ENCODE data around the gene NPC1.

NPC1 gene

GRCh38 chr18:23547306-23547705 is 39.0 kb downstream of the NPC1 start:
- no peak overlapping the region for H3K4me3 ChIP-seq (ENCODE audit: severe bottlenecking)
- no peak overlapping the region for H3K27ac ChIP-seq (ENCODE audit: poor library complexity, severe bottlenecking)
- H3K27me3 ChIP-seq (ENCODE audit: insufficient read depth, poor library complexity, severe bottlenecking), result no peaks in the 10 kb centered on the region
- ATAC-seq (ENCODE audit: low read depth) (peak; percentile 35; the same call in 1 of the 3 replicates), DNase-seq (ENCODE audit: low spot score) (no peak)
- no peaks in the 10 kb centered on the region for H3K4me1 ChIP-seq (ENCODE audit: insufficient read depth, poor library complexity, severe bottlenecking)
- peaks cover 96% of the 10 kb centered on the region for H3K36me3 ChIP-seq (ENCODE audit: low read depth)
- no peak for TF ChIP-seq CTCF (IDR thresholded peaks at IDR 0.05; ENCODE audit: poor library complexity, severe bottlenecking)
- H3K9me3 ChIP-seq (ENCODE audit: severe bottlenecking), result no peaks in the 10 kb centered on the region

DNA sequence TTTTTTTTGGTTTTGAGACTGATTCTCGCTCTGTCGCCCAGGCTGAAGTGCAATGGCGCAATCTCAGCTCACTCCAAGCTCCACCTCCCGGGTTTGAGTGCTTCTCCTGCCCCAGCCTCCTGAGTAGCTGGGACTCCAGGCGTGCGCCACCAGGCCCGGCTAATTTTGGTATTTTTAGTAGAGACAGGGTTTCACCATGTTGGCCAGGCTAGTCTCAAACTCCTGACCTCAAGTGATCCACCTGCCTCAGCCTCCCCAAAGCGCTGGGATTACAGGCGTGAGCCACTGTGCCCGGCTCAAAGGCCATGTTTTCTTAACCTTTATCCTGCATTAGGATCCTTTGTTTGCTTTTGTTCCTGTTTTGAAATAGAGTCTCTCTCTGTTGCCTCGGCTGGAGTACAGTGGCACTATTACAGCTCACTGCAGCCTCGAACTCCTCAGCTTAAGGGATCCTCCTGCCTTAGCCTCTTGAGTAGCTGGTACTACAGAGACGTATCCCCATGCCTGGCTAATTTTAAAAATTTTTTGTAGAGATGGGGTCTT is 41.0 kb downstream of the NPC1 start:
- no peak for DNase-seq (ENCODE audit: low spot score)
- no peak overlapping the region for H3K4me3 ChIP-seq (ENCODE audit: severe bottlenecking)
- no peaks in the 10 kb centered on the region for H3K4me1 ChIP-seq (ENCODE audit: insufficient read depth, poor library complexity, severe bottlenecking)
- no peak for TF ChIP-seq CTCF (IDR thresholded peaks at IDR 0.05; ENCODE audit: poor library complexity, severe bottlenecking)
- no peaks in the 10 kb centered on the region for H3K9me3 ChIP-seq (ENCODE audit: severe bottlenecking)
- H3K36me3 ChIP-seq (ENCODE audit: low read depth), result peaks cover 97% of the 10 kb centered on the region
- no peak for ATAC-seq (ENCODE audit: low read depth)
- H3K27me3 ChIP-seq (ENCODE audit: insufficient read depth, poor library complexity, severe bottlenecking), result no peaks in the 10 kb centered on the region
- H3K27ac ChIP-seq (ENCODE audit: poor library complexity, severe bottlenecking), result no peak overlapping the region

- TF ChIP-seq CTCF (IDR thresholded peaks at IDR 0.05; ENCODE audit: poor library complexity, severe bottlenecking), result no peak
- H3K4me3 ChIP-seq (ENCODE audit: severe bottlenecking), result no peak overlapping the region
- H3K27me3 ChIP-seq (ENCODE audit: insufficient read depth, poor library complexity, severe bottlenecking), result no peaks in the 10 kb centered on the region
- peaks cover 98% of the 10 kb centered on the region for H3K36me3 ChIP-seq (ENCODE audit: low read depth)
- H3K9me3 ChIP-seq (ENCODE audit: severe bottlenecking), result no peaks in the 10 kb centered on the region
- H3K27ac ChIP-seq (ENCODE audit: poor library complexity, severe bottlenecking), result no peak overlapping the region
- no peaks in the 10 kb centered on the region for H3K4me1 ChIP-seq (ENCODE audit: insufficient read depth, poor library complexity, severe bottlenecking)
- no peak for ATAC-seq (ENCODE audit: low read depth)
- no peak for DNase-seq (ENCODE audit: low spot score)
Observed at GRCh38 chr18:23542461-23542860, 43.8 kb downstream of the NPC1 start.

- Histone ChIP-seq H3K27me3 (ENCODE audit: insufficient read depth, poor library complexity, severe bottlenecking) (no peaks in the 10 kb centered on the region), H3K36me3 (ENCODE audit: low read depth) (peaks cover 96% of the 10 kb centered on the region), H3K9me3 (ENCODE audit: severe bottlenecking) (no peaks in the 10 kb centered on the region), H3K4me1 (ENCODE audit: insufficient read depth, poor library complexity, severe bottlenecking) (no peaks in the 10 kb centered on the region), H3K4me3 (ENCODE audit: severe bottlenecking) (no peak overlapping the region), H3K27ac (ENCODE audit: poor library complexity, severe bottlenecking) (no peak overlapping the region)
- ATAC-seq (ENCODE audit: low read depth) (no peak), DNase-seq (ENCODE audit: low spot score) (no peak)
- TF ChIP-seq CTCF (IDR thresholded peaks at IDR 0.05; ENCODE audit: poor library complexity, severe bottlenecking), result no peak
Observed at GRCh38 chr18:23541349-23542093, 44.8 kb downstream of the NPC1 start.

DNA sequence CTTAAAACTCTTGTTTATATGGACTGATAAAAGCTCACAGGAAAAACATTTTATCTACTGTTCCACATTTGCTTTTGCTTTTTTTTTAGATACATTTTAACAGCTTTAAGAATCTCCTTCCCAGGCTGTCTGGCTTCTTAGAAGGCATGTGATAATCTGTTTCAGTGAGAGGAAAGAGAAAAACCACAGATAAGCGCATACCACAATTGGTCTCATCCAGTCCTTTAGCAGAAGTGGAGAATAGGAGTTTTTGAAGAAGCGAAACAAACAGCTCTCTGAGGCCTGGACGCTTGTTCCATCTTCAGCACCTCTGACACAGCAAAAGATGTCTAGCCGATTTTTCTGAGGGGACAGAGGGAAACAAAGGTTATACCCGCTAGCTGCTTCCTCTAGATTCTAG is 45.4 kb downstream of the NPC1 start:
- no peaks in the 10 kb centered on the region for H3K27me3 ChIP-seq (ENCODE audit: insufficient read depth, poor library complexity, severe bottlenecking)
- H3K4me3 ChIP-seq (ENCODE audit: severe bottlenecking), result no peak overlapping the region
- no peak overlapping the region for H3K27ac ChIP-seq (ENCODE audit: poor library complexity, severe bottlenecking)
- no peaks in the 10 kb centered on the region for H3K4me1 ChIP-seq (ENCODE audit: insufficient read depth, poor library complexity, severe bottlenecking)
- peaks cover 96% of the 10 kb centered on the region for H3K36me3 ChIP-seq (ENCODE audit: low read depth)
- ATAC-seq (ENCODE audit: low read depth) (no peak), DNase-seq (ENCODE audit: low spot score) (no peak)
- TF ChIP-seq CTCF (IDR thresholded peaks at IDR 0.05; ENCODE audit: poor library complexity, severe bottlenecking), result no peak
- H3K9me3 ChIP-seq (ENCODE audit: severe bottlenecking), result no peaks in the 10 kb centered on the region

Measured in RWPE2 (cell line).